Measurements from ENCODE around the gene ADH5. TPM values are rescaled to one million over a fixed set of nuclear protein-coding genes. Genes with fewer than 3 reads are reported as not detected.

The ADH5 gene
- total and polyA plus RNA-seq, 2 of the 8 experiments (the other 6 are each of a cell fraction or from before 2014, with no cell fraction given): 223 to 327 TPM

- H4K20me1 ChIP-seq (replicated peaks in 1 of 2; ENCODE audit: control insufficient read depth in 1 of 2, insufficient read depth in 2 of 2, low read length in 2 of 2): peaks cover 4 to 15% of the 10 kb centered on the region in 2 experiments
- no peak overlapping the region for H4K91ac ChIP-seq (replicated peaks; ENCODE audit: insufficient read length, low read length)
- no peak overlapping the region for H3K4me2 ChIP-seq (ENCODE audit: insufficient read depth in 1 of 2, low read depth in 2 of 2, low read length in 2 of 2)
- H2BK12ac ChIP-seq (ENCODE audit: low read depth, low read length): no peak overlapping the region
- no peak overlapping the region for H3K4ac ChIP-seq (replicated peaks; ENCODE audit: insufficient read length, low read depth, low read length)
- H3K4me1 ChIP-seq (replicated peaks in 1 of 4; ENCODE audit: control insufficient read depth in 3 of 4, insufficient read depth in 4 of 4, low read length in 3 of 4): peaks cover 0 to 12% (median 5%) of the 10 kb centered on the region in 4 experiments; a peak in 3 of 7 replicates
- no peak overlapping the region for H3K14ac ChIP-seq (ENCODE audit: insufficient read length)
- H3K18ac ChIP-seq (ENCODE audit: extremely low read depth, low read length): no peak overlapping the region
- H2AK5ac ChIP-seq (ENCODE audit: low read depth, low read length): no peak overlapping the region; the same call in 1 of the 2 replicates
- CTCF ChIA-PET (ENCODE audit: partially characterized antibody): interaction anchor here (0.9 to 2.3 kb wide), 4 partner anchors 16 to 33 kb away, joined by 4 to 14 read pairs (median 6); partner anchors contain the start of gene METAP1
- H3K9ac ChIP-seq (replicated peaks in 1 of 4; ENCODE audit: extremely low read depth in 1 of 4, low read depth in 3 of 4, low read length in 3 of 4): no peak overlapping the region
- H3K79me1 ChIP-seq (ENCODE audit: low read depth, low read length): peaks cover 2% of the 10 kb centered on the region; the same call in 1 of the 2 replicates
- no peaks in the 10 kb centered on the region for H3K23me2 ChIP-seq (ENCODE audit: low read depth, low read length)
- H3K4me3 ChIP-seq (ENCODE audit: extremely low read depth in 1 of 4, insufficient read depth in 2 of 4, low read depth in 3 of 4, low read length in 4 of 4): no peak overlapping the region
- H2AFZ ChIP-seq (ENCODE audit: low read length): no peak overlapping the region
- H2BK15ac ChIP-seq (ENCODE audit: low read length): no peak overlapping the region
- H3K27ac ChIP-seq (ENCODE audit: low read depth, low read length): no peak overlapping the region
- POLR2A ChIA-PET (ENCODE audit: partially characterized antibody): interaction anchor here (0.8 kb wide), 1 partner anchor 28 kb away, joined by 3 read pairs; no protein-coding TSS in a partner anchor
- no peaks in the 10 kb centered on the region for H3K27me3 ChIP-seq (replicated peaks in 1 of 4; ENCODE audit: control insufficient read depth in 3 of 4, extremely low read depth in 1 of 4, insufficient read depth in 3 of 4, low read length in 3 of 4)
- H3K9me3 ChIP-seq (ENCODE audit: insufficient read depth in 2 of 2, low read depth in 1 of 2, low read length in 1 of 2): no peaks in the 10 kb centered on the region
- TF ChIP-seq TAF7 (optimal IDR thresholded peaks at IDR 0.05; ENCODE audit: borderline replicate concordance, low read depth, low read length) (no peak), KDM5A (IDR thresholded peaks at IDR 0.05; ENCODE audit: low read length) (no peak), SIRT6 (IDR thresholded peaks at IDR 0.05; ENCODE audit: low read length) (no peak), JUN (IDR thresholded peaks at IDR 0.05; ENCODE audit: low read depth, low read length) (no peak), CREB1 (IDR thresholded peaks at IDR 0.05) (no peak), CTBP2 (IDR thresholded peaks at IDR 0.05; ENCODE audit: borderline replicate concordance, insufficient read depth, insufficient read length, low read length) (no peak), HDAC6 (IDR thresholded peaks at IDR 0.05; ENCODE audit: low read depth, low read length) (no peak), NANOG (IDR thresholded peaks at IDR 0.05; ENCODE audit: insufficient read depth, low read depth, low read length, poor library complexity, severe bottlenecking) (no peak), CTCF (IDR thresholded peaks at IDR 0.05; ENCODE audit: control extremely low read depth in 1 of 3, insufficient read depth in 1 of 3, low read depth in 1 of 3, low read length in 3 of 3) (no peak), BCL11A (IDR thresholded peaks at IDR 0.05; ENCODE audit: low read depth in 2 of 2, low read length in 2 of 2) (no peak)
- DNase-seq (ENCODE audit: low read depth in 1 of 2, low spot score in 2 of 2) (no peak), FAIRE-seq (no peak)
- H4K8ac ChIP-seq (ENCODE audit: extremely low read depth, insufficient read depth, low read length): no peak overlapping the region
- H3K56ac ChIP-seq (replicated peaks; ENCODE audit: insufficient read length, low read depth, low read length): no peak overlapping the region
- H2BK5ac ChIP-seq (ENCODE audit: low read depth, low read length): no peak overlapping the region
- H3K36me3 ChIP-seq (ENCODE audit: control insufficient read depth in 2 of 4, insufficient read depth in 4 of 4, low read length in 3 of 4): peaks cover 0 to 6% (median 1%) of the 10 kb centered on the region in 4 experiments; a peak in 1 of 8 replicates
- H2BK20ac ChIP-seq (ENCODE audit: low read length): no peak overlapping the region
- no peak overlapping the region for H2BK120ac ChIP-seq (replicated peaks; ENCODE audit: low read depth, low read length)
- no peak overlapping the region for H4K5ac ChIP-seq (ENCODE audit: insufficient read length, low read depth, low read length)
- peaks cover 11 to 98% of the 10 kb centered on the region in 2 experiments for H3K79me2 ChIP-seq (ENCODE audit: control insufficient read depth in 1 of 2, insufficient read depth in 2 of 2, low read length in 2 of 2)
- no peak overlapping the region for H3K23ac ChIP-seq (ENCODE audit: insufficient read length)
Observed at GRCh38 chr4:99028187-99028586, 60.4 kb downstream of the ADH5 start.
